GM12864 (cell line): ENCODE measurements around the gene CTSK.
A peak's percentile ranks its signal among the peaks of the same experiment; 100 is the strongest.

Source experiments
- DNase-seq: peaks from one replicate; pipeline ENCODE4 v3.0.0-alpha.2; 2011; ENCODE audit warnings: low read depth
- H3K4me3 ChIP-seq: 2 replicates; pipeline ENCODE4 v1.5.1; 2011; ENCODE audit warnings: mild to moderate bottlenecking, low read depth, low read length, control low read depth
- TF ChIP-seq, protein P1 (sequence below): IDR thresholded peaks from 2 replicates; pipeline ENCODE4 v1.5.1; 2011; ENCODE audit warnings: low read depth, mild to moderate bottlenecking, moderate library complexity, low read length, control low read depth, inconsistent platforms; ENCODE audit errors: missing control alignments

Gene CTSK

DNA sequence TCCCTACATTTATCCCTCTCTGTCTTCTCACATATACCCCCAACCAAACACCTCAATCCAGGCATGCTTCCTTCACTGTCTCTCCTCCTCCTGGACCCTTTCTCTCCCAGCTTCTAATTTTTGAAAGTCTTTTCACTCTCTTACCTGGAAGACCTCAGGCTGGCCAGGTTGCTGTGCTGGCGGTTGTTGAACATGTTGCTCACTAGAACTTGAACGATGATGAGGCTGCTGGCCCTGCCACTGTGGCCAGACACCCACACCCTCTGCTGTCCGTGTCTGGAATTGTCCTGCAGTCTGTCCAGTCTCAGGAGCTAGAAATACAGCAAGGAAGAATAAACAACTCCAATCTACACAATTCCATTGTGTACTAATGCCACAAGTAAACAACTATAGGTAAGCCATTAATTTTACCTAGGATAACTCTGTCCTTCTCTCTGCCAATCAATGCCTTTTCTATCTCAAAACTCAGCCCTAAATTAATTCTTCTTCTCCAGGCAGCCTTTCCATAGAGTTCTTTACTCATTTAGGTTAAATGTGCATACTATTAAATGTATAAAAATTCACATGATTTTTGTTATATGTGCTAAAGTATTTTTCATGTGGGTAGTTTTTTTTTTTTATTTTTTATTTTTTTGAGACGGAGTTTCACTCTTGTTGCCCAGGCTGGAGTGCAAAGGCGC, 5.1 kb upstream of the CTSK start:
- TF ChIP-seq, protein P1, sequence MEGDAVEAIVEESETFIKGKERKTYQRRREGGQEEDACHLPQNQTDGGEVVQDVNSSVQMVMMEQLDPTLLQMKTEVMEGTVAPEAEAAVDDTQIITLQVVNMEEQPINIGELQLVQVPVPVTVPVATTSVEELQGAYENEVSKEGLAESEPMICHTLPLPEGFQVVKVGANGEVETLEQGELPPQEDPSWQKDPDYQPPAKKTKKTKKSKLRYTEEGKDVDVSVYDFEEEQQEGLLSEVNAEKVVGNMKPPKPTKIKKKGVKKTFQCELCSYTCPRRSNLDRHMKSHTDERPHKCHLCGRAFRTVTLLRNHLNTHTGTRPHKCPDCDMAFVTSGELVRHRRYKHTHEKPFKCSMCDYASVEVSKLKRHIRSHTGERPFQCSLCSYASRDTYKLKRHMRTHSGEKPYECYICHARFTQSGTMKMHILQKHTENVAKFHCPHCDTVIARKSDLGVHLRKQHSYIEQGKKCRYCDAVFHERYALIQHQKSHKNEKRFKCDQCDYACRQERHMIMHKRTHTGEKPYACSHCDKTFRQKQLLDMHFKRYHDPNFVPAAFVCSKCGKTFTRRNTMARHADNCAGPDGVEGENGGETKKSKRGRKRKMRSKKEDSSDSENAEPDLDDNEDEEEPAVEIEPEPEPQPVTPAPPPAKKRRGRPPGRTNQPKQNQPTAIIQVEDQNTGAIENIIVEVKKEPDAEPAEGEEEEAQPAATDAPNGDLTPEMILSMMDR: peak; percentile 62
- DNase-seq: no peak
- no peak overlapping the region for H3K4me3 ChIP-seq

DNA sequence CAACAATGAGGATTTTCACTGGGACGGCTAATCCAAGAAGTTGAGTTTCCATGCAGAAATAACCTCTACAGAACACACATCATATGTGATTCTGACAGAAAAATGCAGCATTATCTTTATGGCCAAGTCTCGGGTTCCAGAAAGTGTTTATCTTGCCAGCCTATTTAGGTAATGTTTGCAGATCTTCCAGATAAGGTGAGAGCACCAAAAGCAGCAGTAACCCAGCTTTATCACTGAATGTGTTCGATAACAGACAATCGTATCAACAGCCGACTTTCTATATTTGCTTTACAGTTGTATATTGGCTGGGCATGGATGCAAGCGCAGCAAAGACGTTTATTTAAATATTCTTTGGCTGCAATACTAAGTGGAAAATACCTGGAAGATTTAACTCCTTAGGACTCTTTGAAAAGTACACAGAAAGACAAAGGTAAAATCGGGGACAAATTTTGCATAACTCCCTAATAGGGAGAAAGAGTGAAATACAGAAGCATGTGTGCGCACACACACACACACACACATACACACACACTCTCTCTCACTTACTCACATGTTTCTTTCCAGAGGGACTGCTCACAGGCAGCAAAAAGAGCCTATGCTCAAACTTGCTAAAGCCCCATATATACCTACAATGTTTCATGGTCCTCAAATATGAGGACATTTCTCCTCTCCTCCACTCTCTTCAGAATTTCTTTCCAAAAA, 3.0 kb upstream of the CTSK start:
- TF ChIP-seq, protein P1: no peak
- H3K4me3 ChIP-seq: no peak overlapping the region
- DNase-seq: no peak

DNA sequence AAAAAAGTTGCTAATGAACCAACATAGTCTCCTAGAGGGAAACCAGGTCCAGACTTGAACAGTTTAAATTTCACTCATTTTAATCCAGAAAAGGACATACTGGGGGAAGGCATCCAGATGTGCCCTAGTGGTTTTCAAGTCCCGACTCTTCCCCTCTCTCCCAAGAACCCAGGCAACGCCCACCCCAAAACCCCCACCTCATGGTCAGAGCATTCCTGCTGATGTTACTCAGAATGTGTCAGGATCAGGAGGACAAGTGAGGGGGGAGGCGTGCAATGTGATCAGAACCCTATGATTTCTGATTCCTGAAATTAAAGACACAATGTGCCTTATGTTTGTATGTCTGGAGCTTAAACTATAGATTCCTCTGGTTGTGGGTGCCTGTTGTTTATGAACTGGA, 1.6 kb upstream of the CTSK start:
- TF ChIP-seq, protein P1: no peak
- no peak overlapping the region for H3K4me3 ChIP-seq
- DNase-seq: no peak

DNA sequence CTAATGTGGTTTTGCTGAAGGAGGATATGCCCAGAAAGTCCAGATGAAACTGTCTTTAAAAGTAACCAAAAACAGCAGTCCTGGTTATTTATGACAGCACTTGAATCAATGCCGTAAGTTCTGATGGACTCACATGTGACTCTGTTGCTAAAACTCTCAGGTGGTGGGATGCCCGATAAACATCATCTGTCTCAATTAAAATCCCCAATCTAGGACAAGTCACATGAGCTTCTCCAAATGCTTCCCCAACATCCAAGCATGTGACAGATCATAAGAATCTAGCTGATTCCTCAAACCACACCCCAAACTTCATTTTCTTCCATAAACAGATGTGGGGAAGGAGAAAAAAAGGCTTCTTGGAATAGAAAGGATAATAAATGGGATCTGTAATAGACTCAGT, 786 bp upstream of the CTSK start:
- TF ChIP-seq, protein P1: no peak

DNA sequence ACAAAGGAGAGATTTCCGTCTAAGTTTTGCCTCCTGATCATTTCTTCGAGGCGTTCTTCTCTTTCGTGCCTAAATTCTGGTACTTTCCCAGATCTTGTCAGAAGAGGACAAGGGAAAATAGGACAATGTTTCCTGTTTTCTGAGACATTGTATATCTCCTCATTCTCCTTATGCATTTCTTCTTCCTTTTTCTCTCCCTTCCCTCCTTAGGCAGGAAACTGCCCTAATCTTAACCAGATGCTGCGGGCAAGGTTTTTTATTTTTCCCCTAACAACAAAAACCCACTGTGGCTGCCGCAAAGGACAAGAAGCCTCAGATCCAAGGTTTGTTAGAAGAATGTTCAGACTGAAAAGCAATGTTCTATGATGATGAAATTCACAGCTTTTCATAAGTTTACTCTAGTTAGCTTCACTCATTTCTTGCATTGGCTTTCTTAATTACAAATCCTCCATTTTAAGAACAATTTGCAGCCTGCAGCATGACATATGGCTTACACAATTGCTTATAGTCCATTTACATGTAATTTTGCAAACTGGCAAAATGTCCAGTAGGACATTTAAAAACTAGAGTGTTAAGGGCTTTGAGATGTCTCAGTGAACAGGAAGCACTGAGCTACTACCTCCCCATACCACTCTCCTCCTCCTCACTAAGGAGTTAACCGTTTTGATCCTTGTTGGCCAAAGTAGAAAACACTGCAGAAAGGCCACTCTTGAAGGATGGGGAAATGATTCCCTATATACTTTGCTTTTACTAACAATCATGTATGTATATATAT, 624 bp downstream of the CTSK start:
- no peak for DNase-seq
- H3K4me3 ChIP-seq: no peak overlapping the region
- TF ChIP-seq, protein P1: no peak

More for the DNA sequence above, 786 bp upstream of the CTSK start:
- H3K4me3 ChIP-seq: no peak overlapping the region
- no peak for DNase-seq

DNA sequence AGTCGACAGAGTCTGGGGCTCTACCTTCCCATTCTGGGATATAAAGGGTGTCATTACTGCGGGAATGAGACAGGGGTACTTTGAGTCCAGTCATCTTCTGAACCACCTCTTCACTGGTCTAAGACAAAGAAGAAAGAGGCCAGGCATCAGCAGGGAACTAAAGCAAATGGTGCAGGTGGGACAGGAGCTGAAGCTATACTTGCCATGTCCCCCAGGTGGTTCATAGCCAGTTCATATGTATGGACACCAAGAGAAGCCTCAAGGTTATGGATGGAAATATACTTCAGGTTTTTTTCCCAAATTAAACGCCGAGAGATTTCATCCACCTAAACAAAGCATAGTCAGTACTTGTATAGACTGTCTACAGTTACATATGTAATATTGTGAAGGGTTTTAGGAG, 2.2 kb downstream of the CTSK start:
- no peak overlapping the region for H3K4me3 ChIP-seq
- TF ChIP-seq, protein P1: no peak
- no peak for DNase-seq
